ENCODE data around the gene SLITRK5. TPM values are rescaled to one million over a fixed set of nuclear protein-coding genes. Genes with fewer than 3 reads are reported as not detected.

Gene SLITRK5
- total RNA-seq, 1 experiment from 2014 or later: not detected

DNA sequence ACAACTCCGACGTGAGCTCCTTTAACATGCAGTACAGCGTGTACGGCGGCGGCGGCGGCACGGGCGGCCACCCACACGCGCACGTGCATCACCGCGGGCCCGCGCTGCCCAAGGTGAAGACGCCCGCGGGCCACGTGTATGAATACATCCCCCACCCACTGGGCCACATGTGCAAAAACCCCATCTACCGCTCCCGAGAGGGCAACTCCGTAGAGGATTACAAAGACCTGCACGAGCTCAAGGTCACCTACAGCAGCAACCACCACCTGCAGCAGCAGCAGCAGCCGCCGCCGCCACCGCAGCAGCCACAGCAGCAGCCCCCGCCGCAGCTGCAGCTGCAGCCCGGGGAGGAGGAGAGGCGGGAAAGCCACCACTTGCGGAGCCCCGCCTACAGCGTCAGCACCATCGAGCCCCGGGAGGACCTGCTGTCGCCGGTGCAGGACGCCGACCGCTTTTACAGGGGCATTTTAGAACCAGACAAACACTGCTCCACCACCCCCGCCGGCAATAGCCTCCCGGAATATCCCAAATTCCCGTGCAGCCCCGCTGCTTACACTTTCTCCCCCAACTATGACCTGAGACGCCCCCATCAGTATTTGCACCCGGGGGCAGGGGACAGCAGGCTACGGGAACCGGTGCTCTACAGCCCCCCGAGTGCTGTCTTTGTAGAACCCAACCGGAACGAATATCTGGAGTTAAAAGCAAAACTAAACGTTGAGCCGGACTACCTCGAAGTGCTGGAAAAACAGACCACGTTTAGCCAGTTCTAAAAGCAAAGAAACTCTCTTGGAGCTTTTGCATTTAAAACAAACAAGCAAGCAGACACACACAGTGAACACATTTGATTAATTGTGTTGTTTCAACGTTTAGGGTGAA, 6.6 kb downstream of the SLITRK5 start:
- no peak overlapping the region for H3K4me3 Mint-ChIP-seq (ENCODE audit: unreplicated experiment)
- no peak for DNase-seq
- no TSS peak for BruUV-seq (replicated peaks)

DNA sequence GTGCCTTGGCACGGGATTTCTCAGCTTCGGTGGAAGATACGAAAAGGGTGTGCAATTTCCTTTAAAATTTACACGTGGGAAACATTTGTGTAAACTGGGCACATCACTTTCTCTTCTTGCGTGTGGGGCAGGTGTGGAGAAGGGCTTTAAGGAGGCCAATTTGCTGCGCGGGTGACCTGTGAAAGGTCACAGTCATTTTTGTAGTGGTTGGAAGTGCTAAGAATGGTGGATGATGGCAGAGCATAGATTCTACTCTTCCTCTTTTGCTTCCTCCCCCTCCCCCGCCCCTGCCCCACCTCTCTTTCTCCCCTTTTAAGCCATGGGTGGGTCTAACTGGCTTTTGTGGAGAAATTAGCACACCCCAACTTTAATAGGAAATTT, 7.2 kb downstream of the SLITRK5 start:
- no peaks in the 10 kb centered on the region for H3K4me1 Mint-ChIP-seq (ENCODE audit: low read depth, unreplicated experiment)
- no peaks in the 10 kb centered on the region for H3K9me3 Mint-ChIP-seq (ENCODE audit: unreplicated experiment)
- no TSS peak for BruUV-seq (replicated peaks)
- intact Hi-C loops (cut with micrococcal nuclease; ENCODE audit: unreplicated experiment): no loop called here
- ChIA-PET POLR2A (no interaction called here), CTCF (no interaction called here)
- no peaks in the 10 kb centered on the region for H3K36me3 Mint-ChIP-seq (ENCODE audit: insufficient read depth, unreplicated experiment)
- H3K27me3 Mint-ChIP-seq (ENCODE audit: insufficient read depth, unreplicated experiment): no peaks in the 10 kb centered on the region
- Histone ChIP-seq H3K36me3 (ENCODE audit: control insufficient read depth, insufficient read depth, low read length) (no peaks in the 10 kb centered on the region), H3K4me1 (no peaks in the 10 kb centered on the region), H3K27me3 (replicated peaks; ENCODE audit: control insufficient read depth, insufficient read depth, low read length) (no peaks in the 10 kb centered on the region), H3K9me3 (no peaks in the 10 kb centered on the region), H3K4me3 (ENCODE audit: low read depth, low read length) (no peak overlapping the region)
- no peak overlapping the region for H3K27ac Mint-ChIP-seq (ENCODE audit: unreplicated experiment)
- TF ChIP-seq, protein P1, sequence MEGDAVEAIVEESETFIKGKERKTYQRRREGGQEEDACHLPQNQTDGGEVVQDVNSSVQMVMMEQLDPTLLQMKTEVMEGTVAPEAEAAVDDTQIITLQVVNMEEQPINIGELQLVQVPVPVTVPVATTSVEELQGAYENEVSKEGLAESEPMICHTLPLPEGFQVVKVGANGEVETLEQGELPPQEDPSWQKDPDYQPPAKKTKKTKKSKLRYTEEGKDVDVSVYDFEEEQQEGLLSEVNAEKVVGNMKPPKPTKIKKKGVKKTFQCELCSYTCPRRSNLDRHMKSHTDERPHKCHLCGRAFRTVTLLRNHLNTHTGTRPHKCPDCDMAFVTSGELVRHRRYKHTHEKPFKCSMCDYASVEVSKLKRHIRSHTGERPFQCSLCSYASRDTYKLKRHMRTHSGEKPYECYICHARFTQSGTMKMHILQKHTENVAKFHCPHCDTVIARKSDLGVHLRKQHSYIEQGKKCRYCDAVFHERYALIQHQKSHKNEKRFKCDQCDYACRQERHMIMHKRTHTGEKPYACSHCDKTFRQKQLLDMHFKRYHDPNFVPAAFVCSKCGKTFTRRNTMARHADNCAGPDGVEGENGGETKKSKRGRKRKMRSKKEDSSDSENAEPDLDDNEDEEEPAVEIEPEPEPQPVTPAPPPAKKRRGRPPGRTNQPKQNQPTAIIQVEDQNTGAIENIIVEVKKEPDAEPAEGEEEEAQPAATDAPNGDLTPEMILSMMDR (IDR thresholded peaks at IDR 0.05; ENCODE audit: insufficient read depth in 1 of 2, low read depth in 1 of 2, low read length in 1 of 2, severe bottlenecking in 1 of 2, unreplicated experiment in 1 of 2): no peak
- no peak overlapping the region for H3K4me3 Mint-ChIP-seq (ENCODE audit: unreplicated experiment)
- DNase-seq: no peak

More for the DNA sequence above, 6.6 kb downstream of the SLITRK5 start:
- Histone ChIP-seq H3K27me3 (replicated peaks; ENCODE audit: control insufficient read depth, insufficient read depth, low read length) (no peaks in the 10 kb centered on the region), H3K36me3 (ENCODE audit: control insufficient read depth, insufficient read depth, low read length) (no peaks in the 10 kb centered on the region), H3K9me3 (no peaks in the 10 kb centered on the region), H3K4me3 (ENCODE audit: low read depth, low read length) (no peak overlapping the region), H3K4me1 (no peaks in the 10 kb centered on the region)
- peaks cover 4% of the 10 kb centered on the region for H3K9me3 Mint-ChIP-seq (ENCODE audit: unreplicated experiment)
- H3K36me3 Mint-ChIP-seq (ENCODE audit: insufficient read depth, unreplicated experiment): peaks cover 2% of the 10 kb centered on the region
- TF ChIP-seq, protein P1 (IDR thresholded peaks at IDR 0.05; ENCODE audit: insufficient read depth in 1 of 2, low read depth in 1 of 2, low read length in 1 of 2, severe bottlenecking in 1 of 2, unreplicated experiment in 1 of 2): no peak
- H3K27ac Mint-ChIP-seq (ENCODE audit: unreplicated experiment): no peak overlapping the region
- ChIA-PET POLR2A (no interaction called here), CTCF (no interaction called here)
- no peaks in the 10 kb centered on the region for H3K4me1 Mint-ChIP-seq (ENCODE audit: low read depth, unreplicated experiment)
- intact Hi-C loops (cut with micrococcal nuclease; ENCODE audit: unreplicated experiment): no loop called here
- H3K27me3 Mint-ChIP-seq (ENCODE audit: insufficient read depth, unreplicated experiment): no peaks in the 10 kb centered on the region

DNA sequence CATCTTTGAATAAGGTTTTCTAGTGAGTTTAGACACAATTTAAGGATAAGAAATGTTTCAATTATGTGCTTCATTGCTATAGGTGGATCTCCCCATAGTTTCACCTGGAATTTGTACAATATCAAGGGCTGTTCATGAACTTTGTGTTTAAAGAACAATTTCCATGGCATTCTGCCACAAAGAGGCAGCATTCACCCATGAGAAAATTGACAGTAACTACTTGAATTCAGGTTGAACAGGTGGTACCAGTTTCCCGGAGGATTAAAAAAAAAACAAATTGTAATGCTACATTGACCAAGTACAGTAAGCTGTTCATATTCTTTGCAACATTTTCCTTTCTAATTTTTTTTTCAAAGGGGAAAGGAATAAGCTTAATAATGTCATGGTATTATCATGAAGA, 9.1 kb downstream of the SLITRK5 start:
- POLR2A ChIA-PET: no interaction called here
- H3K27me3 Mint-ChIP-seq (ENCODE audit: insufficient read depth, unreplicated experiment): no peaks in the 10 kb centered on the region
- intact Hi-C loops (cut with micrococcal nuclease; ENCODE audit: unreplicated experiment): no loop called here

More for the DNA sequence above, 9.1 kb downstream of the SLITRK5 start:
- no peaks in the 10 kb centered on the region for H3K9me3 ChIP-seq
- H3K4me3 Mint-ChIP-seq (ENCODE audit: unreplicated experiment): no peak overlapping the region
- peak in 1 of 2 experiments; percentile 23 for DNase-seq
- H3K36me3 ChIP-seq (ENCODE audit: control insufficient read depth, insufficient read depth, low read length): no peaks in the 10 kb centered on the region
- H3K36me3 Mint-ChIP-seq (ENCODE audit: insufficient read depth, unreplicated experiment): no peaks in the 10 kb centered on the region
- CTCF ChIA-PET: interaction anchor here (0.7 kb wide), 1 partner anchor 554 kb away, joined by 3 read pairs; no protein-coding TSS in a partner anchor
- TF ChIP-seq, protein P1 (IDR thresholded peaks at IDR 0.05; ENCODE audit: insufficient read depth in 1 of 2, low read depth in 1 of 2, low read length in 1 of 2, severe bottlenecking in 1 of 2, unreplicated experiment in 1 of 2): peak in 1 of 2 experiments; percentile 20
- H3K9me3 Mint-ChIP-seq (ENCODE audit: unreplicated experiment): no peaks in the 10 kb centered on the region
- no peak overlapping the region for H3K4me3 ChIP-seq (ENCODE audit: low read depth, low read length)
- no peaks in the 10 kb centered on the region for H3K4me1 Mint-ChIP-seq (ENCODE audit: low read depth, unreplicated experiment)
- H3K27me3 ChIP-seq (replicated peaks; ENCODE audit: control insufficient read depth, insufficient read depth, low read length): no peaks in the 10 kb centered on the region
- H3K4me1 ChIP-seq: no peaks in the 10 kb centered on the region
- BruUV-seq (replicated peaks): no TSS peak
- no peak overlapping the region for H3K27ac Mint-ChIP-seq (ENCODE audit: unreplicated experiment)

Data from Caco-2 (cell line).